Psoas muscle (tissue), 8 donors: Measurements from ENCODE around the gene MYO1E. TPM values are rescaled to one million over a fixed set of nuclear protein-coding genes. Genes with fewer than 3 reads are reported as not detected.

Source experiments
- ATAC-seq, 4 donors: fragments of 200-7000 bp; cut with Tn5 transposase; one replicate each; pipeline ENCODE4 v1.9.1; 2020; ENCODE audit warnings: moderate library complexity in 3 of 4, mild to moderate bottlenecking in 2 of 4
- DNase-seq, 2 donors: peaks; one replicate each; pipeline ENCODE4 v3.0.0-alpha.2; 2020
- H3K27ac ChIP-seq: fragments of 200-600 bp; one replicate; pipeline ENCODE4 v1.8.0; 2022
- H3K27me3 ChIP-seq, 3 donors: fragments of 200-600 bp in 1 of 3; one replicate each; pipeline versions ENCODE4 v1.6.1 to v1.8.0; 2013 to 2022; ENCODE audit warnings: low read length in 2 of 3, mild to moderate bottlenecking in 2 of 3, moderate library complexity in 1 of 3; ENCODE audit not compliant: insufficient read depth in 3 of 3
- H3K36me3 ChIP-seq, 2 donors: fragments of 200-600 bp in 1 of 2; one replicate each; pipeline versions ENCODE4 v1.6.1 to v1.8.0; 2013 to 2022; ENCODE audit warnings: low read depth in 1 of 2, mild to moderate bottlenecking in 1 of 2, moderate library complexity in 1 of 2; ENCODE audit not compliant: insufficient read depth in 1 of 2
- H3K4me1 ChIP-seq: fragments of 200-600 bp; one replicate; pipeline ENCODE4 v1.8.0; 2022
- H3K4me3 ChIP-seq: fragments of 200-600 bp; one replicate; pipeline ENCODE4 v1.8.0; 2022; ENCODE audit warnings: mild to moderate bottlenecking
- H3K9me3 ChIP-seq: fragments of 200-600 bp; one replicate; pipeline ENCODE4 v1.8.0; 2022
- WGBS, 3 donors: extraction: QIAGEN DNeasy Blood & Tissue Kit; methylation state at CpG; one replicate each; pipeline versions ENCODE4 v1.1.6 to v1.1.7; 2013; 5-methylcytosine and 5-hydroxymethylcytosine counted together
- intact Hi-C, 2 donors: fragments of 100-400 bp; cut with DNase I; formaldehyde crosslinking; loops; one replicate each; pipeline versions ENCODE4 v1.11.0 to v1.14.2; 2022
- polyA plus RNA-seq, 3 donors: library from polyadenylated mRNA; stranded (reverse); fragments of 200-250 nt; gene quantifications; one replicate each; pipeline ENCODE4 v1.2.3, GENCODE V29; 2013
- total RNA-seq, 4 donors: library from RNA; stranded (reverse); fragmentation: NEBNext Ultra II Directional in 2 of 4; extraction: Animal tissue kit (Norgen Biotek cat#: 25700) in 2 of 4; gene quantifications; one replicate each; pipeline versions ENCODE4 v1.2.1 to v1.2.4, GENCODE V29; 2021 to 2023
- TF ChIP-seq, protein P1 (sequence below): fragments of 200-600 bp; IDR thresholded peaks from one replicate; pipeline ENCODE4 v1.8.0; 2022; ENCODE audit warnings: antibody characterized with exemption
- donor health status: healthy with polysubstance abuse.
- donor health status: DM: no; HTN: no; CAD: no; lungs with moderate emphysema.
- donor health status: Bipolar disorder and iron deficiency.
- donor health status: healthy.
- donor health status: DM: yes; HTN: yes; CAD: no.
- donor health status: DM: no; HTN: no; CAD: no.
- donor health status: DM: no; HTN: no; CAD: no.
- donor health status: DM: yes; HTN: yes; CAD: no.

MYO1E gene
- total and polyA plus RNA-seq, 7 donors, result 10.0 to 53.7 (median 26.3) TPM

DNA sequence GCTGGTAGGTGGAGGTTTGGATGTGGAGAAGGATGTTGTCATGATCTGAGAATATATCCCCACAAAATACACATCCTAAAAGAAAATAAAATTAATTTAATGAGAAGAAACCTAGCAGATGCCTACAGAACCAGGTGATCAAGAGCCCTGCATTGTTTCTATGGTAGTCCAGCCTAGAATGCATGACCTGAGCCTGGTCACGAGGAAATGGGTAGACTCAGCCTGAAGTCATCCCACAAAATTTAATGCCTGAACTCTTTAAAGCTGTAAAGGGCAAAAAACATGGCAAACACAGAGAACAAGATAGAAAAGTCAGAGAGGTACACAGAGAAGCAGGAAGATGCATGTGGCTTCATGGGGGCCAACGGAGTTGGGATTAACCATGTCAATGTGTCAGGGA, 130.0 kb downstream of the MYO1E start:
- WGBS, 3 donors, result 81 to 93% (median 88%) methylated on average over 2 of the region's 2 CpGs
- Histone ChIP-seq H3K9me3 (no peaks in the 10 kb centered on the region), H3K4me1 (no peaks in the 10 kb centered on the region), H3K36me3 (peaks cover 0 to 2% of the 10 kb centered on the region in 2 donors), H3K27ac (no peak overlapping the region), H3K4me3 (no peak overlapping the region), H3K27me3 (no peaks in the 10 kb centered on the region)
- DNase-seq (no peak), ATAC-seq (no peak)
- intact Hi-C loops, result loop anchor here in 1 of 2 donors (10.0 kb wide), 1 partner anchor 132 kb away; the partner anchor contains the start of gene MYO1E
- TF ChIP-seq, protein P1, sequence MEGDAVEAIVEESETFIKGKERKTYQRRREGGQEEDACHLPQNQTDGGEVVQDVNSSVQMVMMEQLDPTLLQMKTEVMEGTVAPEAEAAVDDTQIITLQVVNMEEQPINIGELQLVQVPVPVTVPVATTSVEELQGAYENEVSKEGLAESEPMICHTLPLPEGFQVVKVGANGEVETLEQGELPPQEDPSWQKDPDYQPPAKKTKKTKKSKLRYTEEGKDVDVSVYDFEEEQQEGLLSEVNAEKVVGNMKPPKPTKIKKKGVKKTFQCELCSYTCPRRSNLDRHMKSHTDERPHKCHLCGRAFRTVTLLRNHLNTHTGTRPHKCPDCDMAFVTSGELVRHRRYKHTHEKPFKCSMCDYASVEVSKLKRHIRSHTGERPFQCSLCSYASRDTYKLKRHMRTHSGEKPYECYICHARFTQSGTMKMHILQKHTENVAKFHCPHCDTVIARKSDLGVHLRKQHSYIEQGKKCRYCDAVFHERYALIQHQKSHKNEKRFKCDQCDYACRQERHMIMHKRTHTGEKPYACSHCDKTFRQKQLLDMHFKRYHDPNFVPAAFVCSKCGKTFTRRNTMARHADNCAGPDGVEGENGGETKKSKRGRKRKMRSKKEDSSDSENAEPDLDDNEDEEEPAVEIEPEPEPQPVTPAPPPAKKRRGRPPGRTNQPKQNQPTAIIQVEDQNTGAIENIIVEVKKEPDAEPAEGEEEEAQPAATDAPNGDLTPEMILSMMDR, result no peak

DNA sequence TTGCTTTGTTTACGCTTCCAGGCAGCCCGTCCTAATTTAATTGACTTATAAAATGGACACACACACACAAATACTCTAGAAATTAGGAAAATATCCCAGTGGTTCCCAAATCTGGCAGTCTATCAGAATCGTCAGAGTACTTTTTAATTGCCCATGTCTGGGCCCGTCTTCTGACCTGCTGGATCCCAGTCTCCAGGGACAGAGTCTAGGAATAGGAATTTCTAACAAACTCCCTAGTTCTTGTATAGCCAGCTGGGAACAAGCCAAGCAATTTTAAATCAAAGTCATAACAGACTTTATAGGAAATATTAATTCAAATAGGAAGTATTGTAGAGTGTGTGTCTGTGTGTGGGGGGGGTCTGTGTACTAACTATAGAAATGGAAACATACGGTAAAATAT, 132.6 kb downstream of the MYO1E start:
- Histone ChIP-seq H3K9me3 (no peaks in the 10 kb centered on the region), H3K4me3 (no peak overlapping the region), H3K36me3 (peaks cover 0 to 2% of the 10 kb centered on the region in 2 donors), H3K27ac (no peak overlapping the region), H3K4me1 (peaks cover 4% of the 10 kb centered on the region), H3K27me3 (no peaks in the 10 kb centered on the region)
- ATAC-seq (no peak), DNase-seq (no peak)
- TF ChIP-seq, protein P1, result no peak
- intact Hi-C loops, result loop anchor here in 1 of 2 donors (10.0 kb wide), 1 partner anchor 135 kb away; the partner anchor contains the start of gene MYO1E
- 62 to 71% (median 70%) methylated on average over 5 of the region's 5 CpGs for WGBS, 3 donors

GRCh38 chr15:59237924-59238331, 134.7 kb downstream of the MYO1E start:
- Histone ChIP-seq H3K36me3 (peaks cover 0 to 2% of the 10 kb centered on the region in 2 donors), H3K9me3 (no peaks in the 10 kb centered on the region), H3K4me1 (peaks cover 4% of the 10 kb centered on the region), H3K27me3 (no peaks in the 10 kb centered on the region), H3K27ac (no peak overlapping the region), H3K4me3 (no peak overlapping the region)
- TF ChIP-seq, protein P1, result no peak
- ATAC-seq, result peak in 1 of 4 donors; percentile 39
- WGBS, 3 donors, result 72 to 82% (median 79%) methylated on average over 5 of the region's 5 CpGs
- no peak for DNase-seq
- intact Hi-C loops, result no loop called here

- DNase-seq, result no peak
- intact Hi-C loops, result no loop called here
- Histone ChIP-seq H3K27me3 (no peaks in the 10 kb centered on the region), H3K36me3 (peaks cover 0 to 2% of the 10 kb centered on the region in 2 donors), H3K4me3 (no peak overlapping the region), H3K9me3 (no peaks in the 10 kb centered on the region), H3K27ac (no peak overlapping the region), H3K4me1 (peaks cover 4% of the 10 kb centered on the region)
- TF ChIP-seq, protein P1, result no peak
- peak in 2 of 4 donors; percentile 44 to 47 for ATAC-seq
- 81 to 83% (median 81%) methylated on average over 8 of the region's 8 CpGs for WGBS, 3 donors
Observed at GRCh38 chr15:59237119-59237855, 135.4 kb downstream of the MYO1E start.
